ENCODE data around the gene WNK1.
"Not testable (repeated sequence)": the region's sequence is repeated elsewhere in the genome, so short reads cannot be mapped to it uniquely, and the experiment has no call there.

The WNK1 gene

DNA sequence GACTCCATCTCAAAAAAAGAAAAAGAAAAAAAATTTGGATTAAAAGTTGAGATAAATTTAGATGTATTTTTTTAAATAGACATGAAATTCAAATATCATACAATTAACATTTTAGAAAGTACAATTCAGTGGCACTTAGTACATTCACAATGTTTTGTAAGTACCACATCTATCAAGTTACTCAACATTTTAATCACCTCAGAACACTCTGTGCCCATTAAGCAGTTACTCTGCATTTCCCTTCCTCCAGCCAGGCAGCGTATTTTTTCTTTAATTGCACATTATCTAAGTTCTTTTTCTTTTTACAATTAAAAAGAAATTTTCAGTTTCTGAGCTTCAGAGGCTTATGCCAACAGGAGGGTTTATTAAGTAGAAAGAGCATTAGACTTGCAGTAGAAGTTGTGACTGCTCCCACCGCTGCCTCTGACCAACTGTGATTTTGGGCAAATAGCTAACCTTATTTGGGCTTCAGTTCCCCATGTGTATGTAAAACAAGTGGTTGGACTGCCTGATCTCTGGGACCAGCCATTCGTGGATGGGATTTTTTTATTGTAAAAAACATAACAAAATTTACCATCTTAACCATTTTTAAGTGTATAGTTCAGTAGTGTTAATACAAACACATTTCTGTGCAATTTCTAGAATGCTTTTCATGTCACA, 65.7 kb downstream of the WNK1 start:
- DNase-seq = no peak

DNA sequence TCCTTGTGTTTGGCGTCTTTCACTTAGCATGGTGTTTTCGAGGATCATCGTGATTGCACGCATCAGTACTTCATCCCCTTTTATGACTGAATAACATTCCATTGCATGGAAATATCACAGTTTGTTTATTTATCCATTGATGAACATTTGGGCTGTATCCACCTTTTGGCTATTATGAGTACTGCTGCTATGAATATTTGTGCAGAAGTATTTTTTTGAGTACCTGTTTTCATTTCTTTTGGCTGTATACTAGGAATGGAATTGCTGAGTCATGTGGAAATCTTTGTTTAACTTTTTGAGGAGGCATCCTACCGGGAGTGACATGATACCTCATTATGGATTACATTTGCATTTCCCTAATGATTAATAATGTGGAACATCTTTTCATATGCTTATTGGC, 66.4 kb downstream of the WNK1 start:
- no peak for DNase-seq

- no peak for DNase-seq
Measured at GRCh38 chr12:820336-820735, 68.0 kb downstream of the WNK1 start.

DNA sequence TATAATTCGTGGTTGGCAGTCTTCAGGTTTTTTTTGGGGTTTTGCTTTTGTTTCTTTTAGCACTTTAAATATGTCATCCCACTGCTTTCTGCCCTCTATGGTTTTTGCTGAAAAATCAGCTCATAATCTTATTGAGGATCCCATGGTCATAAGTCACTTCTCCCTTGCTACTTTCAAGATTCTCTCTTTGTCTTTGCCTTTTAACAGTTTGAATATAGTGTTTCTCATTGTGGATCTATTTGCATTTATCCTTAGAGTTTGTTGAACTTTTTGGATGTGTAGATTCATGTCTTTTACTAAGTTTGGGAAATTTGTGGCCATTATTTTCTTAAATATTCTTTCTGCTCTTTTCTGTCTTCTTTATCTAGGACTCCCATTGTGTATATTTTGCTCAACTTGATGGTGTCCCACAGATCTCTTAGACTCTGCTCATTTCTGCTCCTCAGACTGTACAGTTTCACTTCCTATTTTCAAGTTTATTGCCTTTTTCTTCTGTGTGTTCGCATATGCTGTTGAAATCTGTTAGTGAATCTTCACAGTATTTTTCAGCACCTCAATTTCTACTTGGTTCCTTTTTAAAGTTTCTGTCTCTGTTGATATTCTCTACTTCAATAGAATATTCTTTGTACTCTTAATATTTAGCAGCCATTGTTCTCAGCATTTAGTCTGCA, 70.8 kb downstream of the WNK1 start:
- DNase-seq = peak; percentile 40 to 87 (median 72)

GRCh38 chr12:826331-826730, 74.0 kb downstream of the WNK1 start:
- no peak for DNase-seq

- DNase-seq = no peak
Measured at GRCh38 chr12:828726-829395, 76.5 kb downstream of the WNK1 start.

- no peak for DNase-seq
Measured at GRCh38 chr12:830111-830867, 77.9 kb downstream of the WNK1 start.

GRCh38 chr12:835754-836518, 83.6 kb downstream of the WNK1 start:
- DNase-seq = peak in 2 of 4 experiments; percentile 14 to 15

DNA sequence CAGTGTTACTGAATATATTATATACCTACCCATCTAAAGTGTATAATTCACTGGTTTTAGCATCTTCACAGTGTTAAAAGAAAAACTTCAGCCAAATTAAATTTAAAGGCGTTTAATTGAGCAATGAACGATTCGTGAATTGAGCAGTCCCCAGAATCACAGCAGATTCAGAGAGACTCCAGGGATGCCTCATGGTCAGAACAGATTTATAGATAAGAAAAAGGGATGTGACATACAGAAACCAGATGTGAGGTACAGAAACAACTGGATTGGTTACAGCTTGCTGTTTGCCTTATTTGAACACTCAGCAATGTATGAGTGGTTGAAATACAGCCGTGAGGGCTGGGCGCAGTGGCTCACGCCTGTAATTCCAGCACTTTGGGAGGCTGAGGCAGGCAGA, 84.6 kb downstream of the WNK1 start:
- DNase-seq = no peak

DNA sequence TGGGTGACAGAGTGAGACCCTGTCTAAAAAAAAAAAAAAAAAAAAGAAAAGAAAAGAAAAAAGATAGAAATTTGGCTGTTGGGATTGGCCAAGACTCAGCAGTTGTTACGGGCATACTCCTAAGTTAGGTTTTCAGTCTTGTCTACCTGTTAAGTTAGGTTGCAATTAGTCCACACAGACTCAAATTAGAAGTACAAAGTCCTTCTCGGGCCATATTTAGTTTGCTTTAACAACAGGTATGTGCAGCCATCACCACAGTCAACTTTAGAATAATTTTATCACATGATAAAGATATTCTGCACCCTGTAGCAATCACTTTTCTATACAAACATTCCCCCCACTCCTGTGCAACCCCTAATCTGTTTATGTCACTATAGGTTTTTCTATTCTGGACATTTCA, 85.2 kb downstream of the WNK1 start:
- DNase-seq = no peak

- peak in 1 of 4 experiments; percentile 6 for DNase-seq
Measured at GRCh38 chr12:843609-844008, 91.2 kb downstream of the WNK1 start.

- no peak for DNase-seq
Measured at GRCh38 chr12:846421-846820, 94.0 kb downstream of the WNK1 start.

- peak; percentile 19 to 85 (median 48) for DNase-seq
Measured at GRCh38 chr12:848173-848865, 95.9 kb downstream of the WNK1 start.

DNA sequence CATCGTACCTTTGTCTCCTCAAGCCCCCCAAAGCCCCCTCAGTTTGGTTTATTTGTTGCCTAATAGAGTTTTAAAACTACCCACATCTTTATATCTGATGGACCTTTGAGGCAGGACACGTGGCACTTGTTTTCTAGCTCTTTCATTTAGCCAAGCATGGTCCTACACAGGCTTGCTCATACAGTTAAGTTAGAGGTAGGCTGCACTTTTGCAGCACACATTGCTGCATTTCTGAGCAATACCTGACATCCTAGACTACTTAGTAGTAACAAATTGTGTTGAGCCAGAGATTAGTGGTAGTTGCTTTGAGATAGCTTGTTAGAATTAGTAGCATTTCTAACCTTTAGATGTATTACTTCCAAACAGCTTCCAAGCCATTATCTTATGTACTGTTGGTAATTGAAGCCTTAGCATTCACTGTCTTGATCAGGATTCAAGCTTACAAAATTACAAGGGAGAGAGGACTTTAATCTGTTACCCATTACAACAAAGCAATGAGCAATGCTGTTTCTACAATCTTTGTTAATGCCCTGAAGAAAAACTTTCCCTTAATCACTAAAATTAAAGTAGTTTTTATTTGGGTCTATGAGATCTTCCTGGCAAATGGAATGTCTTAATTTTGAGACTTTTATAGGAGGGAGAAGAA, 96.6 kb downstream of the WNK1 start:
- DNase-seq = no peak

DNA sequence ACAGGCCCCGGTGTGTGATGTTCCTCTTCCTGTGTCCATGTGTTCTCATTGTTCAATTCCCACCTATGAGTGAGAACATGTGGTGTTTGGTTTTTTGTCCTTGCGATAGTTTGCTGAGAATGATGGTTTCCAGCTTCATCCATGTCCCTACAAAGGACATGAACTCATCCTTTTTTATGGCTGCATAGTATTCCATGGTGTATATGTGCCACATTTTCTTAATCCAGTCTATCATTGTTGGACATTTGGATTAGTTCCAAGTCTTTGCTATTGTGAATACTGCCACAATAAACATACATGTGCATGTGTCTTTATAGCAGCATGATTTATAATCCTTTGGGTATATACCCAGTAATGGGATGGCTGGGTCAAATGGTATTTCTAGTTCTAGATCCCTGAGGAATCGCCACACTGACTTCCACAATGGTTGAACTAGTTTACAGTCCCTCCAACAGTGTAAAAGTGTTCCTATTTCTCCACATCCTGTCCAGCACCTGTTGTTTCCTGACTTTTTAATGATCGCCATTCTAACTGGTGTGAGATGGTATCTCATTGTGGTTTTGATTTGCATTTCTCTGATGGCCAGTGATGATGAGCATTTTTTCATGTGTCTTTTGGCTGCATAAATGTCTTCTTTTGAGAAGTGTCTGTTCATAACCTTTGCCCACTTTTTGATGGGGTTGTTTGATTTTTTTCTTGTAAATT, 97.5 kb downstream of the WNK1 start:
- DNase-seq = not testable (repeated sequence)

- DNase-seq = peak in 1 of 4 experiments; percentile 17
Measured at GRCh38 chr12:851343-851742, 99.0 kb downstream of the WNK1 start.

- DNase-seq = peak; percentile 14 to 72 (median 54)
Measured at GRCh38 chr12:851913-852312, 99.5 kb downstream of the WNK1 start.

GRCh38 chr12:852864-853263, 100.5 kb downstream of the WNK1 start:
- no peak for DNase-seq

GRCh38 chr12:857611-858010, 105.2 kb downstream of the WNK1 start:
- DNase-seq = no peak

GRCh38 chr12:862303-862911, 110.0 kb downstream of the WNK1 start:
- no peak for DNase-seq
